Suprapubic skin (tissue), 4 donors: ENCODE results near the gene PCDHB13. TPM values are rescaled to one million over a fixed set of nuclear protein-coding genes. Genes with fewer than 3 reads are reported as not detected.
A peak's percentile ranks its signal among the peaks of the same experiment; 100 is the strongest.
"Not testable (repeated sequence)": the region's sequence is repeated elsewhere in the genome, so short reads cannot be mapped to it uniquely, and the experiment has no call there.

Experiments used
- DNase-seq, 2 donors: peaks; one replicate each; pipeline ENCODE4 v3.0.0-alpha.2; 2019; ENCODE audit warnings: low spot score in 2 of 2
- H3K27ac ChIP-seq: fragments of 200-600 bp; sonication (generic); one replicate; pipeline ENCODE4 v1.5.1; 2019
- H3K27me3 ChIP-seq: fragments of 200-600 bp; sonication (generic); one replicate; pipeline ENCODE4 v1.5.1; 2019
- H3K36me3 ChIP-seq: fragments of 200-600 bp; sonication (generic); one replicate; pipeline ENCODE4 v1.5.1; 2019
- H3K4me1 ChIP-seq: fragments of 200-600 bp; sonication (generic); one replicate; pipeline ENCODE4 v1.5.1; 2019
- H3K4me3 ChIP-seq: fragments of 200-600 bp; sonication (generic); one replicate; pipeline ENCODE4 v1.5.1; 2019; ENCODE audit warnings: mild to moderate bottlenecking
- H3K9me3 ChIP-seq: fragments of 200-600 bp; sonication (generic); one replicate; pipeline ENCODE4 v1.5.1; 2019
- EP300 ChIP-seq: sonication (generic); formaldehyde crosslinking; IDR thresholded peaks from one replicate; pipeline ENCODE4 v1.6.1; 2017; ENCODE audit warnings: antibody characterized with exemption
- POLR2A ChIP-seq, 2 donors: fragments of 450-650 bp; IDR thresholded peaks; one replicate each; pipeline ENCODE4 v1.6.1; 2017; ENCODE audit warnings: antibody characterized with exemption in 2 of 2, mild to moderate bottlenecking in 2 of 2, moderate library complexity in 2 of 2
- POLR2AphosphoS5 ChIP-seq, 3 donors: sonication (generic); formaldehyde crosslinking; IDR thresholded peaks; one replicate each; pipeline ENCODE4 v1.6.1; 2017; ENCODE audit warnings: antibody characterized with exemption in 3 of 3
- WGBS: methylation state at CpG from one replicate; pipeline ENCODE4 v1.1.5; 2018; 5-methylcytosine and 5-hydroxymethylcytosine counted together
- total RNA-seq, 4 donors: library from RNA; depleted of rRNA; stranded (reverse); fragments of >200 nt; gene quantifications; one replicate each; pipeline ENCODE4 v1.1.0, GENCODE V29; 2016
- TF ChIP-seq, protein P1 (sequence below), 2 donors: fragments of 200-600 bp in 1 of 2; fragments of 450-650 bp in 1 of 2; sonication (generic) in 1 of 2; IDR thresholded peaks; one replicate each; pipeline ENCODE4 v1.5.1; 2016 to 2019; ENCODE audit warnings: antibody characterized with exemption in 2 of 2, mild to moderate bottlenecking in 1 of 2, moderate library complexity in 1 of 2

Gene PCDHB13
- total RNA-seq: 1 to 10 TPM; 5.9 to 10.0 (median 6.2) TPM

DNA sequence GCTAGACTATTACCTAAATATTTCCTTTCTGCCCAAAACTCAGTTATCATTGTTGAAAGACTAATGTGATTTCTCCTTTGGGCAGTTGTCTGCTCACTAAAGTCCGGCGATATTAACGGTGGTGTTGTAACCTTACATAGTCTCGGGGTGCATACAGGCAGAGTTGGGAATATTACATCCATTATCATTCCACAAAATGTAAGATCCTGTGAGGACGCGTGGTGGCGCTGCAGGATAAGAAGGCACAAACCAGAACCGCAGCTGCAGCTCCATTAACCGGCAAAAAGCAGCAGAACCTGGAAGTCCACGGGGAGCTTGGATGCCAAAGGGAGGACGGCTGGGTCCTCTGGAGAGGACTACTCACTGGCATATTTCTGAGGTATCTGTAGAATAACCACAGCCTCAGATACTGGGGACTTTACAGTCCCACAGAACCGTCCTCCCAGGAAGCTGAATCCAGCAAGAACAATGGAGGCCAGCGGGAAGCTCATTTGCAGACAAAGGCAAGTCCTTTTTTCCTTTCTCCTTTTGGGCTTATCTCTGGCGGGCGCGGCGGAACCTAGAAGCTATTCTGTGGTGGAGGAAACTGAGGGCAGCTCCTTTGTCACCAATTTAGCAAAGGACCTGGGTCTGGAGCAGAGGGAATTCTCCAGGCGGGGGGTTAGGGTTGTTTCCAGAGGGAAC lies at the start of gene PCDHB13:
PCDHB13 (plus strand) TSS at position 264 of the 684 bp plus-strand sequence; CDS start at position 469, 205 bp downstream.
- not testable (repeated sequence) for H3K36me3 ChIP-seq, H3K4me3 ChIP-seq, H3K27me3 ChIP-seq, H3K4me1 ChIP-seq, H3K27ac ChIP-seq, DNase-seq
- peaks cover 47% of the 10 kb centered on the region for H3K9me3 ChIP-seq
- WGBS: 6% methylated on average over 12 of the region's 18 CpGs
- TF ChIP-seq, protein P1, sequence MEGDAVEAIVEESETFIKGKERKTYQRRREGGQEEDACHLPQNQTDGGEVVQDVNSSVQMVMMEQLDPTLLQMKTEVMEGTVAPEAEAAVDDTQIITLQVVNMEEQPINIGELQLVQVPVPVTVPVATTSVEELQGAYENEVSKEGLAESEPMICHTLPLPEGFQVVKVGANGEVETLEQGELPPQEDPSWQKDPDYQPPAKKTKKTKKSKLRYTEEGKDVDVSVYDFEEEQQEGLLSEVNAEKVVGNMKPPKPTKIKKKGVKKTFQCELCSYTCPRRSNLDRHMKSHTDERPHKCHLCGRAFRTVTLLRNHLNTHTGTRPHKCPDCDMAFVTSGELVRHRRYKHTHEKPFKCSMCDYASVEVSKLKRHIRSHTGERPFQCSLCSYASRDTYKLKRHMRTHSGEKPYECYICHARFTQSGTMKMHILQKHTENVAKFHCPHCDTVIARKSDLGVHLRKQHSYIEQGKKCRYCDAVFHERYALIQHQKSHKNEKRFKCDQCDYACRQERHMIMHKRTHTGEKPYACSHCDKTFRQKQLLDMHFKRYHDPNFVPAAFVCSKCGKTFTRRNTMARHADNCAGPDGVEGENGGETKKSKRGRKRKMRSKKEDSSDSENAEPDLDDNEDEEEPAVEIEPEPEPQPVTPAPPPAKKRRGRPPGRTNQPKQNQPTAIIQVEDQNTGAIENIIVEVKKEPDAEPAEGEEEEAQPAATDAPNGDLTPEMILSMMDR (IDR thresholded peaks at IDR 0.05): peak in 1 of 2 donors; percentile 15

DNA sequence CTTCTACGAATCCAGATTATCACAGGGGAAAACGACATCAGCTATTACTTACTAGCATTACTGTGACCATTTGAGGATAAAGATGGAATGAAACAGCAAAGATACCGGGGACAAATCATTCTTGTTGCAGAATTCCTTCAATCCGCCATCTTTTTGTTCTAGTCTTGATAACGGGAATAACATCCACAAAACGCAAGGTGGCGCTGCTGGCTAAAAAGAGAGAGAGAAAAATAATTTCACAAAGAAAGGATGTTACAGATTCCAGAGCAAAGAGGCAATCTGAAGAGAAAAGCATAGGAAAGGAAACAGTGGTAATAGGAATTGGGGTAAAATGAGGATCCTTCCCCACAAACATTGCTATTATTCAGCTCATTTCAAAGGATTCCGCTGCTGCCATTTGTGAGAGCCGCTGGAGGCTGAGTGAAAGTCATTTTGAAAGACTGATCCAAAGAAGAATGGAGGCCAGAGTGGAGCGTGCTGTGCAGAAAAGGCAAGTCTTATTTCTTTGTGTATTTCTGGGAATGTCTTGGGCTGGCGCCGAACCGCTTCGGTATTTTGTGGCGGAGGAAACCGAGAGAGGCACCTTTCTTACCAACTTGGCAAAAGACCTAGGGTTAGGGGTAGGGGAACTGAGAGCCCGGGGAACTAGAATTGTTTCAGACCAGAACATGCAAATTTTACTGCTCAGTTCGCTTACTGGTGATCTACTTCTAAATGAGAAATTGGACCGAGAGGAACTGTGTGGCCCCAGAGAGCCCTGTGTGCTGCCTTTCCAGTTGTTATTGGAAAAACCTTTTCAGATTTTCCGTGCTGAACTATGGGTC lies 41.1 kb upstream of the PCDHB13 start, which contains the start of gene PCDHB7:
PCDHB7 (plus strand) TSS at position 264 of the 824 bp plus-strand sequence; CDS start at position 456, 192 bp downstream.
- Histone ChIP-seq H3K36me3 (no peaks in the 10 kb centered on the region), H3K27ac (no peak within 1 kb of the TSS), H3K27me3 (peaks cover 21% of the 10 kb centered on the region), H3K4me3 (peak within 1 kb of the TSS; percentile 19), H3K4me1 (no peaks in the 10 kb centered on the region), H3K9me3 (peaks cover 26% of the 10 kb centered on the region)
- DNase-seq: no peak
- no peak for TF ChIP-seq EP300
- TF ChIP-seq, protein P1 (IDR thresholded peaks at IDR 0.05): peak in 1 of 2 donors; percentile 8
- no peak for TF ChIP-seq POLR2A (IDR thresholded peaks at IDR 0.05)
- WGBS: 34% methylated on average over 20 of the region's 20 CpGs

DNA sequence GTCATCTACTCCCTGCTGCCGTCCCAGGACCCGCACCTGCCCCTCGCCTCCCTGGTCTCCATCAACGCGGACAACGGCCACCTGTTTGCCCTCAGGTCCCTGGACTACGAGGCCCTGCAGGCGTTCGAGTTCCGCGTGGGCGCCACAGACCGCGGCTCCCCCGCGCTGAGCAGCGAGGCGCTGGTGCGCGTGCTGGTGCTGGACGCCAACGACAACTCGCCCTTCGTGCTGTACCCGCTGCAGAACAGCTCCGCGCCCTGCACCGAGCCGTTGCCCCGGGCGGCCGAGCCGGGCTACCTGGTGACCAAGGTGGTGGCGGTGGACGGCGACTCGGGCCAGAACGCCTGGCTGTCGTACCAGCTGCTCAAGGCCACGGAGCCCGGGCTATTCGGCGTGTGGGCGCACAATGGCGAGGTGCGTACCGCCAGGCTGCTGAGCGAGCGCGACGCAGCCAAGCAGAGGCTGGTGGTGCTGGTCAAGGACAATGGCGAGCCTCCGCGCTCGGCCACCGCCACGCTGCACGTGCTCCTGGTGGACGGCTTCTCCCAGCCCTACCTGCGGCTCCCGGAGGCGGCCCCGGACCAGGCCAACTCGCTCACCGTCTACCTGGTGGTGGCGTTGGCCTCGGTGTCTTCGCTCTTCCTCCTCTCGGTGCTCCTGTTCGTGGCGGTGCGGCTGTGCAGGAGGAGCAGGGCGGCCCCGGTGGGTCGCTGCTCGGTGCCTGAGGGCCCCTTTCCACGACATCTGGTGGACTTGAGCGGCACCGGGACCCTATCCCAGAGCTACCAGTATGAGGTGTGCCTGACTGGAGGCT lies 39.2 kb upstream of the PCDHB13 start:
- WGBS: 55% methylated on average over 59 of the region's 79 CpGs
- H3K4me1 ChIP-seq, DNase-seq, H3K4me3 ChIP-seq, H3K27ac ChIP-seq, H3K36me3 ChIP-seq: not testable (repeated sequence)
- Histone ChIP-seq H3K27me3 (peaks cover 28% of the 10 kb centered on the region), H3K9me3 (peaks cover 33% of the 10 kb centered on the region)

DNA sequence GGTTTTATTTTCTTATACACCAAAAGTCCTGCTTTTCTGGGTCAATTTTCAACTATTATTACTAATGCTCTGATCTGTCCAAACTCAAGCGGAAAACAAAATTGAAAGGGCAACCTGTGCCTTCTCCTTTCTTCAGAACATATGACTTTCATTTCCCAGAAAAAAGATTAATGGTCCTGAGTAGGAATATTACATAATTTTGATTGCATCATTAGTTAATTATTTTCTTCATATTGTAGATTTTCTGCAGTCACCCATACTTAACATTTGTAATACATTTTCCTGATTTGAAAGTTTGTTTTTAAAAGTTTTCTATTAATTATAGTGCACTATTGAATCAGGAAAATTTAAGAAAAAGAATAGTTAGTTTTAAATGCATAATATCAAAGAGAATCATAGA lies 37.8 kb upstream of the PCDHB13 start:
- peaks cover 34% of the 10 kb centered on the region for H3K9me3 ChIP-seq

DNA sequence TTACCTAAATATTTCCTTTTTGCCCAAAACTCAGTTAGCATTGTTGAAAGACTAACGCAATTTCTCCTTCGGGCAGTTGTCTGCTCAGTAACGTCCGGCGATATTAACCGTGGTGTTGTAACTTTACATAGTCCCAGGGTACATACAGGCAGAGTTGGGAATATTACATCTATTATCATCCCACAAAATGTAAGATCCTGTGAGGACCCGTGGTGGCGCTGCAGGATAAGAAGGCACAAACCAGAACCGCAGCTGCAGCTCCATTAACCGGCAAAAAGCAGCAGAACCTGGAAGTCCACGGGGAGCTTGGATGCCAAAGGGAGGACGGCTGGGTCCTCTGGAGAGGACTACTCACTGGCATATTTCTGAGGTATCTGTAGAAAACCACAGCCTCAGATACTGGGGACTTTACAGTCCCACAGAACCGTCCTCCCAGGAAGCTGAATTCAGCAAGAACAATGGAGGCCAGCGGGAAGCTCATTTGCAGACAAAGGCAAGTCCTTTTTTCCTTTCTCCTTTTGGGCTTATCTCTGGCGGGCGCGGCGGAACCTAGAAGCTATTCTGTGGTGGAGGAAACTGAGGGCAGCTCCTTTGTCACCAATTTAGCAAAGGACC lies 36.0 kb upstream of the PCDHB13 start, which contains the start of gene PCDHB8:
PCDHB8 (plus strand) TSS at position 214 of the 615 bp plus-strand sequence; CDS start at position 459, 245 bp downstream.
- Histone ChIP-seq H3K27me3 (peaks cover 29% of the 10 kb centered on the region), H3K9me3 (peaks cover 34% of the 10 kb centered on the region)
- DNase-seq, H3K4me1 ChIP-seq, H3K4me3 ChIP-seq, H3K27ac ChIP-seq, H3K36me3 ChIP-seq: not testable (repeated sequence)
- WGBS: 34% methylated on average over 14 of the region's 18 CpGs

More for the DNA sequence above, 37.8 kb upstream of the PCDHB13 start:
- TF ChIP-seq POLR2A (IDR thresholded peaks at IDR 0.05) (no peak), POLR2AphosphoS5 (IDR thresholded peaks at IDR 0.05) (no peak), EP300 (no peak)
- TF ChIP-seq, protein P1 (IDR thresholded peaks at IDR 0.05): no peak
- Histone ChIP-seq H3K27ac (no peak overlapping the region), H3K36me3 (no peaks in the 10 kb centered on the region), H3K4me3 (no peak overlapping the region), H3K27me3 (peaks cover 29% of the 10 kb centered on the region), H3K4me1 (no peaks in the 10 kb centered on the region)
- WGBS: 73% methylated on average over 1 of the region's 1 CpG
- DNase-seq: no peak

DNA sequence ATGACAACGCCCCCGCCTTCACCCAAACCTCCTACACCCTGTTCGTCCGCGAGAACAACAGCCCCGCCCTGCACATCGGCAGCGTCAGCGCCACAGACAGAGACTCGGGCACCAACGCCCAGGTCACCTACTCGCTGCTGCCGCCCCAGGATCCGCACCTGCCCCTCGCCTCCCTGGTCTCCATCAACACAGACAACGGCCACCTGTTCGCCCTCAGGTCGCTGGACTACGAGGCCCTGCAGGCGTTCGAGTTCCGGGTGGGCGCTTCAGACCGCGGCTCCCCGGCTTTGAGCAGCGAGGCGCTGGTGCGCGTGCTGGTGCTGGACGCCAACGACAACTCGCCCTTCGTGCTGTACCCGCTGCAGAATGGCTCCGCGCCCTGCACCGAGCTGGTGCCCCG lies 34.3 kb upstream of the PCDHB13 start:
- not testable (repeated sequence) for H3K36me3 ChIP-seq, DNase-seq, H3K27ac ChIP-seq, H3K4me1 ChIP-seq, H3K4me3 ChIP-seq
- 37% methylated on average over 29 of the region's 39 CpGs for WGBS
- Histone ChIP-seq H3K27me3 (peaks cover 27% of the 10 kb centered on the region), H3K9me3 (peaks cover 28% of the 10 kb centered on the region)

DNA sequence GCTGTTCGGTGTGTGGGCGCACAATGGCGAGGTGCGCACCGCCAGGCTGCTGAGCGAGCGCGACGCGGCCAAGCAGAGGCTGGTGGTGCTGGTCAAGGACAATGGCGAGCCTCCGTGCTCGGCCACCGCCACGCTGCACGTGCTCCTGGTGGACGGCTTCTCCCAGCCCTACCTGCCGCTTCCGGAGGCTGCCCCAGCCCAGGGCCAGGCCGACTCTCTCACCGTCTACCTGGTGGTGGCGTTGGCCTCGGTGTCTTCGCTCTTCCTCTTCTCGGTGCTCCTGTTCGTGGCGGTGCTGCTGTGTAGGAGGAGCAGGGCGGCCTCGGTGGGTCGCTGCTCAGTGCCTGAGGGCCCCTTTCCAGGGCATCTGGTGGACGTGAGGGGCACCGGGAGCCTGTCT lies 33.8 kb upstream of the PCDHB13 start:
- not testable (repeated sequence) for DNase-seq, H3K4me1 ChIP-seq, H3K36me3 ChIP-seq, H3K4me3 ChIP-seq, H3K27ac ChIP-seq
- Histone ChIP-seq H3K9me3 (peaks cover 29% of the 10 kb centered on the region), H3K27me3 (peaks cover 22% of the 10 kb centered on the region)
- WGBS: 30% methylated on average over 20 of the region's 32 CpGs
